H9 (cell line): Measurements from ENCODE around the gene MAP3K2. TPM values are rescaled to one million over a fixed set of nuclear protein-coding genes. Genes with fewer than 3 reads are reported as not detected.

Experiments used
- DNase-seq: peaks from one replicate; pipeline ENCODE4 v3.0.0-alpha.2; 2017
- H2AFZ ChIP-seq: one replicate; pipeline ENCODE4 v1.6.1; 2013; ENCODE audit warnings: mild to moderate bottlenecking, low read length, control low read depth, moderate library complexity
- H2AK5ac ChIP-seq: 2 replicates; pipeline ENCODE4 v1.6.1; 2013; ENCODE audit warnings: low read length, control low read depth, mixed read lengths; ENCODE audit not compliant: insufficient read length
- H2BK120ac ChIP-seq: one replicate; pipeline ENCODE4 v1.6.1; 2013; ENCODE audit warnings: low read depth, mild to moderate bottlenecking, low read length, control low read depth, inconsistent platforms; ENCODE audit not compliant: poor library complexity, severe bottlenecking
- H2BK12ac ChIP-seq: 2 replicates; pipeline ENCODE4 v1.6.1; 2013; ENCODE audit warnings: low read length, control low read depth, mixed read lengths, low read depth; ENCODE audit not compliant: insufficient read length
- H2BK15ac ChIP-seq: 2 replicates; pipeline ENCODE4 v1.6.1; 2013; ENCODE audit warnings: low read depth, low read length, control low read depth
- H2BK20ac ChIP-seq: one replicate; pipeline ENCODE4 v1.6.1; 2013; ENCODE audit warnings: low read depth, mild to moderate bottlenecking, low read length, control low read depth, inconsistent platforms; ENCODE audit not compliant: poor library complexity, severe bottlenecking
- H2BK5ac ChIP-seq: 2 replicates; pipeline ENCODE4 v1.6.1; 2013; ENCODE audit warnings: low read length, control low read depth, mixed read lengths; ENCODE audit not compliant: insufficient read length
- H3K14ac ChIP-seq: 2 replicates; pipeline ENCODE4 v1.6.1; 2013; ENCODE audit warnings: low read length, control low read depth; ENCODE audit not compliant: insufficient read depth
- H3K18ac ChIP-seq: 2 replicates; pipeline ENCODE4 v1.6.1; 2013; ENCODE audit warnings: low read depth, mild to moderate bottlenecking, mixed read lengths, low read length, control low read depth; ENCODE audit not compliant: insufficient read length
- H3K23ac ChIP-seq: 2 replicates; pipeline ENCODE4 v1.6.1; 2013; ENCODE audit warnings: low read length, control low read depth, mixed read lengths, low read depth; ENCODE audit not compliant: insufficient read length
- H3K23me2 ChIP-seq: 2 replicates; pipeline ENCODE4 v1.6.1; 2013; ENCODE audit warnings: low read depth, mild to moderate bottlenecking, mixed read lengths, low read length, control low read depth; ENCODE audit not compliant: insufficient read length, poor library complexity, severe bottlenecking
- H3K27ac ChIP-seq: 2 replicates; pipeline ENCODE4 v1.5.1; 2013; ENCODE audit warnings: low read length, control low read depth, mixed read lengths, low read depth; ENCODE audit not compliant: insufficient read length
- H3K27me3 ChIP-seq: 2 replicates; pipeline ENCODE4 v1.6.1; 2013; ENCODE audit warnings: low read length, control low read depth, inconsistent platforms; ENCODE audit not compliant: insufficient read depth
- H3K4ac ChIP-seq: 2 replicates; pipeline ENCODE4 v1.6.1; 2013; ENCODE audit warnings: low read depth, mild to moderate bottlenecking, control low read depth, inconsistent platforms, low read length, moderate library complexity
- H3K4me1 ChIP-seq: 2 replicates; pipeline ENCODE4 v1.6.1; 2013; ENCODE audit warnings: low read length, control low read depth, inconsistent platforms; ENCODE audit not compliant: insufficient read depth
- H3K4me2 ChIP-seq: 2 replicates; pipeline ENCODE4 v1.6.1; 2013; ENCODE audit warnings: low read length, control low read depth, mixed read lengths; ENCODE audit not compliant: insufficient read length, insufficient read depth
- H3K56ac ChIP-seq: 2 replicates; pipeline ENCODE4 v1.6.1; 2013; ENCODE audit warnings: low read depth, mild to moderate bottlenecking, mixed read lengths, low read length, control low read depth; ENCODE audit not compliant: insufficient read length
- H3K79me1 ChIP-seq: 2 replicates; pipeline ENCODE4 v1.6.1; 2013; ENCODE audit warnings: low read depth, mild to moderate bottlenecking, moderate library complexity, low read length, control low read depth, inconsistent platforms; ENCODE audit not compliant: insufficient read depth, poor library complexity, severe bottlenecking
- H3K79me2 ChIP-seq: 2 replicates; pipeline ENCODE4 v1.6.1; 2013; ENCODE audit warnings: low read length, control low read depth, inconsistent platforms; ENCODE audit not compliant: insufficient read depth
- H3K9ac ChIP-seq: 2 replicates; pipeline ENCODE4 v1.6.1; 2013; ENCODE audit warnings: low read length, control low read depth, mixed read lengths; ENCODE audit not compliant: insufficient read length; ENCODE audit errors: extremely low read depth
- H3K9me3 ChIP-seq: one replicate; pipeline ENCODE4 v1.6.1; 2013; ENCODE audit warnings: low read depth, low read length, inconsistent platforms; ENCODE audit not compliant: control insufficient read depth
- H3T11ph ChIP-seq: one replicate; pipeline ENCODE4 v1.6.1; 2013; ENCODE audit warnings: mild to moderate bottlenecking, low read length, control low read depth, inconsistent platforms
- H4K20me1 ChIP-seq: one replicate; pipeline ENCODE4 v1.6.1; 2013; ENCODE audit not compliant: control insufficient read depth, insufficient read length, insufficient read depth
- H4K5ac ChIP-seq: 2 replicates; pipeline ENCODE4 v1.6.1; 2013; ENCODE audit warnings: low read depth, mild to moderate bottlenecking, mixed read lengths, low read length, control low read depth; ENCODE audit not compliant: insufficient read length
- H4K8ac ChIP-seq: replicated peaks from 2 replicates; pipeline ENCODE4 v1.6.1; 2013; ENCODE audit warnings: low read length, control low read depth, mixed read lengths, low read depth; ENCODE audit not compliant: insufficient read length
- H4K91ac ChIP-seq: 2 replicates; pipeline ENCODE4 v1.6.1; 2013; ENCODE audit warnings: low read depth, mild to moderate bottlenecking, moderate library complexity, mixed read lengths, low read length, control low read depth; ENCODE audit not compliant: insufficient read length
- H3K27ac Mint-ChIP-seq, 3 experiments: 2 replicates in 2 of 3; 3 replicates in 1 of 3; pipeline ENCODE4 v1.8.0; 2020 to 2021; ENCODE audit warnings: mixed read lengths in 3 of 3, mild to moderate bottlenecking in 1 of 3, moderate library complexity in 1 of 3
- H3K27me3 Mint-ChIP-seq: 2 replicates; pipeline ENCODE4 v1.8.0; 2021; ENCODE audit warnings: low read depth, mild to moderate bottlenecking, moderate library complexity, mixed read lengths
- H3K36me3 Mint-ChIP-seq, 3 experiments: 2 replicates in 2 of 3; 3 replicates in 1 of 3; pipeline ENCODE4 v1.8.0; 2020 to 2021; ENCODE audit warnings: low read depth in 3 of 3, mixed read lengths in 3 of 3; ENCODE audit not compliant: insufficient read depth in 1 of 3
- H3K4me1 Mint-ChIP-seq, 2 experiments: 2 replicates each; pipeline ENCODE4 v1.8.0; 2020; ENCODE audit warnings: mixed read lengths in 2 of 2
- H3K4me3 Mint-ChIP-seq, 2 experiments: 2 replicates in 1 of 2; 3 replicates in 1 of 2; pipeline ENCODE4 v1.8.0; 2020 to 2021; ENCODE audit warnings: mild to moderate bottlenecking in 2 of 2, mixed read lengths in 2 of 2, moderate library complexity in 1 of 2
- H3K9me3 Mint-ChIP-seq, 2 experiments: 2 replicates in 1 of 2; 3 replicates in 1 of 2; pipeline ENCODE4 v1.8.0; 2020; ENCODE audit warnings: mild to moderate bottlenecking in 2 of 2, mixed read lengths in 2 of 2, moderate library complexity in 1 of 2
- CTCF ChIP-seq: fragments of 200-600 bp; sonication (generic); conservative IDR thresholded peaks from 3 replicates; pipeline ENCODE4 v1.8.0; 2021; ENCODE audit warnings: antibody characterized with exemption, mild to moderate bottlenecking
- WGBS: extraction: QIAGEN DNeasy Blood & Tissue Kit; methylation state at CpG from one replicate; pipeline ENCODE4 v1.1.7; 2013; ENCODE audit warnings: missing lambda C conversion rate, low lambda C conversion rate, mixed read lengths; ENCODE audit not compliant: insufficient read length; ENCODE audit errors: extremely low coverage; 5-methylcytosine and 5-hydroxymethylcytosine counted together
- total RNA-seq: library from RNA; stranded (reverse); gene quantifications from 2 replicates; pipeline ENCODE4 v1.2.1, GENCODE V29; 2021

MAP3K2 gene
- total RNA-seq, 1 experiment from 2014 or later, result 25.8 TPM

- Histone ChIP-seq H3K9ac (no peak overlapping the region), H2BK5ac (no peak overlapping the region), H4K20me1 (no peaks in the 10 kb centered on the region), H3K4ac (no peak overlapping the region), H4K5ac (no peak overlapping the region), H3K23me2 (no peaks in the 10 kb centered on the region), H2BK12ac (no peak overlapping the region), H3K23ac (no peak overlapping the region), H2BK120ac (no peak overlapping the region), H3T11ph (no peak overlapping the region), H4K91ac (no peak overlapping the region), H4K8ac (no peak overlapping the region), H3K79me1 (no peaks in the 10 kb centered on the region), H3K4me1 (no peaks in the 10 kb centered on the region), H2BK20ac (no peak overlapping the region), H3K4me2 (no peak overlapping the region), H3K14ac (no peak overlapping the region), H2AFZ (no peak overlapping the region), H3K56ac (no peak overlapping the region), H3K27me3 (no peaks in the 10 kb centered on the region), H2BK15ac (no peak overlapping the region), H2AK5ac (no peak overlapping the region), H3K79me2 (no peaks in the 10 kb centered on the region), H3K18ac (no peak overlapping the region), H3K9me3 (no peaks in the 10 kb centered on the region), H3K27ac (no peak overlapping the region)
- H3K36me3 Mint-ChIP-seq, result no peaks in the 10 kb centered on the region; a peak in 1 of 7 replicates
- H3K27me3 Mint-ChIP-seq, result peaks cover 4% of the 10 kb centered on the region
- WGBS, result no CpG with 5 or more reads among the region's 7 CpGs
- H3K4me1 Mint-ChIP-seq, result peaks cover 5 to 10% of the 10 kb centered on the region in 2 experiments
- no peak for DNase-seq
- no peak for TF ChIP-seq CTCF
- H3K27ac Mint-ChIP-seq, result no peak overlapping the region
- H3K9me3 Mint-ChIP-seq, result peaks cover 0 to 2% of the 10 kb centered on the region in 2 experiments; a peak in 1 of 5 replicates
- H3K4me3 Mint-ChIP-seq, result no peak overlapping the region
Observed at GRCh38 chr2:127429844-127430425, 42.2 kb upstream of the MAP3K2 start.
